Caco-2 (cell line): ENCODE data around the gene C4orf36. TPM values are rescaled to one million over a fixed set of nuclear protein-coding genes. Genes with fewer than 3 reads are reported as not detected.

ENCODE experiments used
- BruUV-seq: library from RNA; stranded (reverse); fragments of 400-500 nt; replicated peaks from 2 replicates; lab custom pipeline; 2021; lab: Mats Ljungman, UMichigan
- CTCF ChIA-PET: fragments of 300-600 bp; sonication (Branson Sonifier 250); formaldehyde crosslinking; loops from one replicate; lab custom pipeline; 2022; ENCODE audit warnings: antibody characterized with exemption; lab: Charles Lee
- POLR2A ChIA-PET: fragments of 300-600 bp; sonication (Branson Sonifier 250); formaldehyde crosslinking; loops from one replicate; lab custom pipeline; 2022; ENCODE audit warnings: antibody characterized with exemption; lab: Charles Lee
- DNase-seq, 2 experiments: peaks; one replicate each; pipeline versions ENCODE4 v3.0.0 to v3.0.0-alpha.2; 2020 to 2022
- H3K27me3 ChIP-seq: replicated peaks from 2 replicates; pipeline ENCODE4 v1.6.0; 2011; ENCODE audit warnings: low read length; ENCODE audit not compliant: control insufficient read depth, insufficient read depth
- H3K36me3 ChIP-seq: 2 replicates; pipeline ENCODE4 v1.5.1; 2011; ENCODE audit warnings: low read length; ENCODE audit not compliant: control insufficient read depth, insufficient read depth
- H3K4me1 ChIP-seq: fragments of 250-450 bp; sonication (Bioruptor Pico); 2 replicates; pipeline ENCODE4 v1.5.1; 2020; ENCODE audit warnings: mild to moderate bottlenecking
- H3K4me3 ChIP-seq: 2 replicates; pipeline ENCODE4 v1.5.1; 2011; ENCODE audit warnings: low read depth, mild to moderate bottlenecking, control low read depth, low read length
- H3K9me3 ChIP-seq: fragments of 250-450 bp; sonication (Bioruptor Pico); 2 replicates; pipeline ENCODE4 v1.5.1; 2020; ENCODE audit warnings: mild to moderate bottlenecking, moderate library complexity
- H3K27ac Mint-ChIP-seq: one replicate; pipeline ENCODE4 v1.8.0; 2022; ENCODE audit warnings: mixed read lengths; ENCODE audit not compliant: unreplicated experiment
- H3K27me3 Mint-ChIP-seq: one replicate; pipeline ENCODE4 v1.8.0; 2022; ENCODE audit warnings: mixed read lengths; ENCODE audit not compliant: insufficient read depth, unreplicated experiment
- H3K36me3 Mint-ChIP-seq: one replicate; pipeline ENCODE4 v1.8.0; 2022; ENCODE audit warnings: mild to moderate bottlenecking, mixed read lengths; ENCODE audit not compliant: insufficient read depth, unreplicated experiment
- H3K4me1 Mint-ChIP-seq: one replicate; pipeline ENCODE4 v1.8.0; 2022; ENCODE audit warnings: low read depth, mixed read lengths; ENCODE audit not compliant: unreplicated experiment
- H3K4me3 Mint-ChIP-seq: one replicate; pipeline ENCODE4 v1.8.0; 2022; ENCODE audit warnings: mild to moderate bottlenecking, moderate library complexity, mixed read lengths; ENCODE audit not compliant: unreplicated experiment
- H3K9me3 Mint-ChIP-seq: one replicate; pipeline ENCODE4 v1.8.0; 2022; ENCODE audit warnings: mixed read lengths; ENCODE audit not compliant: unreplicated experiment
- CTCF ChIP-seq, 2 experiments: fragments of 200-600 bp in 1 of 2; IDR thresholded peaks; 1 replicate in 1 of 2; 2 replicates in 1 of 2; pipeline versions ENCODE4 v1.5.1 to v1.8.0; 2011 to 2022; ENCODE audit warnings: antibody characterized with exemption in 1 of 2, control low read depth in 1 of 2, inconsistent platforms in 1 of 2, low read depth in 1 of 2, low read length in 1 of 2, mild to moderate bottlenecking in 1 of 2, moderate library complexity in 1 of 2; ENCODE audit not compliant: insufficient read depth in 1 of 2, severe bottlenecking in 1 of 2, unreplicated experiment in 1 of 2
- intact Hi-C: fragments of 100-400 bp; cut with micrococcal nuclease; formaldehyde crosslinking; loops from one replicate; pipeline ENCODE4 v1.10.0; 2022; ENCODE audit not compliant: unreplicated experiment
- total RNA-seq: library from RNA; stranded (reverse); gene quantifications from 2 replicates; pipeline ENCODE4 v1.2.3, GENCODE V29; 2022

C4orf36 gene
- total RNA-seq, 1 experiment from 2014 or later = 2.2 TPM

GRCh38 chr4:86834901-86835300 lies 57.3 kb downstream of the C4orf36 start:
- intact Hi-C loops = no loop called here
- no TSS peak for BruUV-seq

GRCh38 chr4:86833615-86834014 lies 58.6 kb downstream of the C4orf36 start:
- Mint-ChIP-seq H3K36me3 (no peaks in the 10 kb centered on the region), H3K4me3 (no peak overlapping the region), H3K9me3 (no peaks in the 10 kb centered on the region), H3K27ac (no peak overlapping the region), H3K27me3 (no peaks in the 10 kb centered on the region), H3K4me1 (no peaks in the 10 kb centered on the region)
- ChIA-PET CTCF (no interaction called here), POLR2A (no interaction called here)
- Histone ChIP-seq H3K36me3 (no peaks in the 10 kb centered on the region), H3K4me1 (no peaks in the 10 kb centered on the region), H3K27me3 (no peaks in the 10 kb centered on the region), H3K4me3 (no peak overlapping the region), H3K9me3 (no peaks in the 10 kb centered on the region)
- TF ChIP-seq CTCF (IDR thresholded peaks at IDR 0.05; ENCODE audit: insufficient read depth in 1 of 2, low read depth in 1 of 2, low read length in 1 of 2, severe bottlenecking in 1 of 2, unreplicated experiment in 1 of 2) = no peak
- intact Hi-C loops = no loop called here
- no peak for DNase-seq
- BruUV-seq = no TSS peak

More at GRCh38 chr4:86834901-86835300, 57.3 kb downstream of the C4orf36 start:
- Mint-ChIP-seq H3K9me3 (no peaks in the 10 kb centered on the region), H3K27me3 (no peaks in the 10 kb centered on the region), H3K4me1 (no peaks in the 10 kb centered on the region), H3K4me3 (no peak overlapping the region), H3K27ac (no peak overlapping the region), H3K36me3 (no peaks in the 10 kb centered on the region)
- Histone ChIP-seq H3K27me3 (no peaks in the 10 kb centered on the region), H3K36me3 (no peaks in the 10 kb centered on the region), H3K4me3 (no peak overlapping the region), H3K9me3 (no peaks in the 10 kb centered on the region), H3K4me1 (no peaks in the 10 kb centered on the region)
- no peak for TF ChIP-seq CTCF (IDR thresholded peaks at IDR 0.05; ENCODE audit: insufficient read depth in 1 of 2, low read depth in 1 of 2, low read length in 1 of 2, severe bottlenecking in 1 of 2, unreplicated experiment in 1 of 2)
- CTCF ChIA-PET = no interaction called here
- POLR2A ChIA-PET = no interaction called here
- no peak for DNase-seq

GRCh38 chr4:86831262-86832130 lies 60.7 kb downstream of the C4orf36 start:
- no peaks in the 10 kb centered on the region for H3K4me1 ChIP-seq
- no peaks in the 10 kb centered on the region for H3K36me3 ChIP-seq
- no peaks in the 10 kb centered on the region for H3K36me3 Mint-ChIP-seq
- TF ChIP-seq CTCF (IDR thresholded peaks at IDR 0.05; ENCODE audit: insufficient read depth in 1 of 2, low read depth in 1 of 2, low read length in 1 of 2, severe bottlenecking in 1 of 2, unreplicated experiment in 1 of 2) = no peak
- no peak overlapping the region for H3K4me3 ChIP-seq
- no peaks in the 10 kb centered on the region for H3K9me3 ChIP-seq
- H3K4me1 Mint-ChIP-seq = peaks cover 5% of the 10 kb centered on the region
- H3K9me3 Mint-ChIP-seq = no peaks in the 10 kb centered on the region
- H3K27ac Mint-ChIP-seq = no peak overlapping the region
- no peak overlapping the region for H3K4me3 Mint-ChIP-seq
- CTCF ChIA-PET = no interaction called here
- H3K27me3 Mint-ChIP-seq = no peaks in the 10 kb centered on the region
- no peaks in the 10 kb centered on the region for H3K27me3 ChIP-seq
- POLR2A ChIA-PET = no interaction called here
- no TSS peak for BruUV-seq
- no peak for DNase-seq
- intact Hi-C loops = no loop called here

Other genes with a start within 250 kb of the C4orf36 start
- gene SLC10A6, start 43.0 kb downstream of the C4orf36 start, total RNA-seq = not detected in 2 replicates
- gene AFF1, start 42.6 kb upstream of the C4orf36 start, total RNA-seq = 45.2 and 48.3 TPM in 2 replicates